Aorta (tissue), 5 donors: ENCODE results near the gene CDH16. TPM values are rescaled to one million over a fixed set of nuclear protein-coding genes. Genes with fewer than 3 reads are reported as not detected.
"Not testable (repeated sequence)": the region's sequence is repeated elsewhere in the genome, so short reads cannot be mapped to it uniquely, and the experiment has no call there.

Source experiments
- ATAC-seq: fragments of 200-7000 bp; cut with Tn5 transposase; one replicate; pipeline ENCODE4 v1.9.1; 2022; ENCODE audit warnings: moderate library complexity; ENCODE audit not compliant: low FRiP score
- DNase-seq, 2 donors: peaks; one replicate each; pipeline ENCODE4 v3.0.0-alpha.2; 2020
- H3K27ac ChIP-seq, 2 donors: one replicate each; pipeline ENCODE4 v1.5.1; 2013; ENCODE audit warnings: low read length in 2 of 2, mild to moderate bottlenecking in 2 of 2, moderate library complexity in 2 of 2, control low read depth in 1 of 2, inconsistent platforms in 1 of 2, low read depth in 1 of 2
- H3K27me3 ChIP-seq, 2 donors: one replicate each; pipeline ENCODE4 v1.6.1; 2013; ENCODE audit warnings: control low read depth in 1 of 2, low read length in 1 of 2, mild to moderate bottlenecking in 1 of 2, moderate library complexity in 1 of 2; ENCODE audit not compliant: insufficient read depth in 2 of 2, control insufficient read depth in 1 of 2
- H3K36me3 ChIP-seq, 2 donors: one replicate each; pipeline ENCODE4 v1.6.1; 2013; ENCODE audit warnings: control low read depth in 1 of 2, low read length in 1 of 2, mild to moderate bottlenecking in 1 of 2; ENCODE audit not compliant: insufficient read depth in 2 of 2, control insufficient read depth in 1 of 2
- H3K4me1 ChIP-seq, 2 donors: one replicate each; pipeline ENCODE4 v1.6.1; 2013; ENCODE audit warnings: low read length in 2 of 2, control low read depth in 1 of 2, mild to moderate bottlenecking in 1 of 2, moderate library complexity in 1 of 2; ENCODE audit not compliant: insufficient read depth in 2 of 2, control insufficient read depth in 1 of 2
- H3K4me3 ChIP-seq, 2 donors: one replicate each; pipeline ENCODE4 v1.5.1; 2013; ENCODE audit warnings: low read length in 2 of 2, control low read depth in 1 of 2, mild to moderate bottlenecking in 1 of 2
- H3K9me3 ChIP-seq: one replicate; pipeline ENCODE4 v1.6.1; 2013; ENCODE audit warnings: mild to moderate bottlenecking, low read length; ENCODE audit not compliant: control insufficient read depth
- WGBS, 2 donors: extraction: QIAGEN DNeasy Blood & Tissue Kit; methylation state at CpG; one replicate each; pipeline ENCODE4 v1.1.7; 2013; 5-methylcytosine and 5-hydroxymethylcytosine counted together
- intact Hi-C, 2 donors: fragments of 100-400 bp; cut with DNase I; formaldehyde crosslinking; loops; one replicate each; pipeline versions ENCODE4 v1.14.2 to v1.15.0; 2022
- polyA plus RNA-seq, 2 donors: library from polyadenylated mRNA; stranded (reverse); fragments of 200-250 nt; gene quantifications; one replicate each; pipeline ENCODE4 v1.2.3, GENCODE V29; 2013
- total RNA-seq, 2 donors: library from RNA; stranded (reverse); fragmentation: NEBNext Ultra II Directional; extraction: Animal tissue kit (Norgen Biotek cat#: 25700); gene quantifications; one replicate each; pipeline ENCODE4 v1.2.1, GENCODE V29; 2021
- donor health status: healthy with polysubstance abuse.
- donor health status: Bipolar disorder and iron deficiency.
- donor health status: DM: no; HTN: no; CAD: no.
- donor health status: DM: no; HTN: no; CAD: no.
- donor health status: DM: yes; HTN: yes; CAD: no.

CDH16 gene
- total and polyA plus RNA-seq, 4 donors: 0.18 TPM; not detected in 3

DNA sequence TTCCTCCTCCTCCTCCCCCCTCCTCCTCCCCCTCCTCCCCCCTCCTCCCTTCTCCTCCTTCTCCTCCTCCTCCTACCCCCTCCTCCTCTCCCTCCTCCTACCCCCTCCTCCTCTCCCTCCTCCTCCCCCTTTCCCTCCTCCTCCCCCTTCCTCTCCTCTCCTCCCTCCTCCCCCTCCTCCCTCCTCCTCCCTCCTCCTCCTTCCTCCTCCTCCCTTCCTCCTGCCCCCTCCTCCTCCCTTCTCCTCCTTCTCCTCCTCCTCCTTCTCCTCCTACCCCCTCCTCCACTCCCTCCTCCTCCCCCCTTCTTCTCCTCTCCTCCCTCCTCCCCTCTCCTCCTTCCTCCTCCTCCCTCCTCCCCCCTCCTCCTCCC lies 45.0 kb downstream of the CDH16 start:
- intact Hi-C loops: no loop called here
- no peak for DNase-seq
- Histone ChIP-seq H3K36me3 (no peaks in the 10 kb centered on the region), H3K27ac (no peak overlapping the region), H3K4me3 (no peak overlapping the region), H3K4me1 (no peaks in the 10 kb centered on the region), H3K9me3 (no peaks in the 10 kb centered on the region), H3K27me3 (no peaks in the 10 kb centered on the region)
- no peak for ATAC-seq

- H3K27me3 ChIP-seq: no peaks in the 10 kb centered on the region
- no peaks in the 10 kb centered on the region for H3K9me3 ChIP-seq
- H3K27ac ChIP-seq: peak overlapping the region in 1 of 2 donors; percentile 46
- ATAC-seq (peak; percentile 95), DNase-seq (peak; percentile 97 to 98)
- intact Hi-C loops: no loop called here
- WGBS, 2 donors: 4 to 5% methylated on average over 39 of the region's 39 CpGs
- H3K4me3 ChIP-seq: no peak overlapping the region
- H3K36me3 ChIP-seq: no peaks in the 10 kb centered on the region
- no peaks in the 10 kb centered on the region for H3K4me1 ChIP-seq
Observed at GRCh38 chr16:66872943-66873684, 45.6 kb downstream of the CDH16 start.

GRCh38 chr16:66872559-66872942 lies 46.1 kb downstream of the CDH16 start:
- no peak for ATAC-seq
- Histone ChIP-seq H3K27ac (no peak overlapping the region), H3K9me3 (no peaks in the 10 kb centered on the region), H3K4me3 (no peak overlapping the region), H3K4me1 (no peaks in the 10 kb centered on the region), H3K27me3 (no peaks in the 10 kb centered on the region), H3K36me3 (no peaks in the 10 kb centered on the region)
- no peak for DNase-seq
- intact Hi-C loops: no loop called here
- WGBS, 2 donors: 61 to 65% methylated on average over 4 of the region's 4 CpGs

GRCh38 chr16:66871840-66872239 lies 46.8 kb downstream of the CDH16 start:
- no peak overlapping the region for H3K27ac ChIP-seq
- intact Hi-C loops: no loop called here
- ATAC-seq (no peak), DNase-seq (no peak)
- no peaks in the 10 kb centered on the region for H3K9me3 ChIP-seq
- 82 to 92% methylated on average over 3 of the region's 3 CpGs for WGBS, 2 donors
- H3K36me3 ChIP-seq: no peaks in the 10 kb centered on the region
- H3K4me1 ChIP-seq: no peaks in the 10 kb centered on the region
- no peak overlapping the region for H3K4me3 ChIP-seq
- H3K27me3 ChIP-seq: no peaks in the 10 kb centered on the region

DNA sequence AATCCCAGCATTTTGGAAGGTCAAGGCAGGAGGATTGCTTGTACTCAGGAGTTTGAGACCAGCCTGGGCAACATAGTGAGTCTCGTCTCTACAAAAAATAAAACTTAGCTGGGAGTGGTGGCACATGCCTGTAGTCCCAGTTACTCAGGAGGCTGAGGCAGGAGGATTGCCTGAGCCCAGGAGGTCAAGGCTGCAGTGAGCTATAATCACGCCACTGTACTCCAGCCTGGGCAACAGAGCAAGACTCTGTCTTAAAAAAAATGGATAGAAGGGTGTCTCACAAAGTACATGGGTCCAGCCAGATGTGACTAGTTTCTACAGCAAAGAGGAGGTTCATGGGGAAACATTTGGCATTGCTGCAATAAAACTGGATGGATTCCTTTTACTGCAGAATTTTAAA lies 47.3 kb downstream of the CDH16 start:
- intact Hi-C loops, H3K27me3 ChIP-seq, H3K4me3 ChIP-seq, H3K9me3 ChIP-seq, H3K4me1 ChIP-seq, H3K27ac ChIP-seq, H3K36me3 ChIP-seq, ATAC-seq: not testable (repeated sequence)
- 87 to 100% methylated on average over 2 of the region's 2 CpGs for WGBS, 2 donors
- DNase-seq: peak in 1 of 2 donors; percentile 8

DNA sequence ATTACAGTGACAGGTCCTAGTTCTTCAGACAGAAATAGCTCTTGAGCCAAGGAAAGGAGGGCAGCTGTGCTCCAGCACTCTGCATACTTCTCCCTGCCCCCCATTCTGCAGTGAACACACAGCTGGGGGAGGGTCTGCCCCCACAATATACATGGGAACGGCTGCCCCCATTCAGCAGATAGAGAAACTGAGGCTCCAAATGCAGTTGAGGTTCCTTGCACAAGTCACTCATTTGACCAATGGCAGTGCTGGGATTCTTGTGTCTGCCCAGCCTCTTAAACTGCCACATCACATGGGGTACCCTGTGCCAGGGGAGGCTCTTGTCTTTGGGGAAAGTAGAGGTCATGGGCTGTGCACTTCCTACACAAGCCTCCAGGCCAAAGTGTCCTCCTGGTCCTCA lies 49.3 kb downstream of the CDH16 start:
- Histone ChIP-seq H3K36me3 (no peaks in the 10 kb centered on the region), H3K9me3 (no peaks in the 10 kb centered on the region), H3K27me3 (no peaks in the 10 kb centered on the region), H3K4me1 (no peaks in the 10 kb centered on the region), H3K27ac (no peak overlapping the region), H3K4me3 (no peak overlapping the region)
- WGBS, 2 donors: 91 to 100% methylated on average over 1 of the region's 1 CpG
- intact Hi-C loops: loop anchor here (5.0 to 10.0 kb wide), 5 partner anchors 135 to 467 kb away; no protein-coding TSS in a partner anchor
- no peak for ATAC-seq
- no peak for DNase-seq

- Histone ChIP-seq H3K4me3 (no peak overlapping the region), H3K4me1 (no peaks in the 10 kb centered on the region), H3K27ac (no peak overlapping the region), H3K9me3 (no peaks in the 10 kb centered on the region), H3K36me3 (no peaks in the 10 kb centered on the region), H3K27me3 (no peaks in the 10 kb centered on the region)
- ATAC-seq (no peak), DNase-seq (no peak)
- intact Hi-C loops: loop anchor here (10.0 kb wide), 2 partner anchors 129 to 459 kb away; no protein-coding TSS in a partner anchor
Observed at GRCh38 chr16:66863707-66864106, 55.0 kb downstream of the CDH16 start.

GRCh38 chr16:66862023-66862520 lies 56.6 kb downstream of the CDH16 start:
- ATAC-seq (no peak), DNase-seq (peak in 1 of 2 donors; percentile 68)
- H3K9me3 ChIP-seq: no peaks in the 10 kb centered on the region
- no peaks in the 10 kb centered on the region for H3K27me3 ChIP-seq
- no peak overlapping the region for H3K4me3 ChIP-seq
- H3K4me1 ChIP-seq: no peaks in the 10 kb centered on the region
- no peak overlapping the region for H3K27ac ChIP-seq
- intact Hi-C loops: loop anchor here (10.0 kb wide), 2 partner anchors 127 to 457 kb away; no protein-coding TSS in a partner anchor
- 87 to 93% methylated on average over 8 of the region's 8 CpGs for WGBS, 2 donors
- H3K36me3 ChIP-seq: no peaks in the 10 kb centered on the region

DNA sequence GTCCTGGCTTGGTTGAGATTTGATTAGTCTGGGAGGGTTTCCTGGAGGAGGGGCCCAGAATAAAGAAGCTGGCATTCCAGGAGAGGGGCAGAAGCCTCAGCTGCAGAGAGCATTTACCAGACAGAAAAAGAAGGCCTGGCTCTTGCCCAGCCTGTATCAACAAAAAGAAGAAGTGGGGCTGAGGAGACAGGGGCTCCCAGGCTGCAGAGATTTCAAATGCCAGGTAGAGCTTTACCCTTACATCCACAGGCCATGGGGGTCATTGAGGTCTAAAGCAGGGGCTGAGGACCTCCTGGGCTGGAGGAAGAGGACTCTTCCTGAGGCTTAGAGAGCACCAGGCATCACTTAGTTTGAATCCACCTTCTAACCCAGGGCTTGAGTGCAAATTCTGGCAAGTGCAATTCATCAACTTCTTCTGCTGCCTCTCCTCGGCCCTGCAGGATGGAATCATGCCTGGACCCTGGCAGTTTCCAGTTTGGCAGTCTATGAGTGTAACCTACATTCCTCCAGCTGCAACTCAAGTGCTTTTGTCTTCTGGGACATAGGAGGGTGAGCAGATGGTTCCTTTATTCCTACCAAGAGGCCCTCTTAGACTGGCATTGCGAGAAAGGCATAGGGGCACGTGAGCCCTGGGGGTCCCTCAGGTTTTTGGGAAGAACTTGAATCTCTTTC lies 59.2 kb downstream of the CDH16 start:
- DNase-seq (peak; percentile 11 to 43), ATAC-seq (no peak)
- H3K9me3 ChIP-seq: no peaks in the 10 kb centered on the region
- no peak overlapping the region for H3K4me3 ChIP-seq
- H3K27ac ChIP-seq: no peak overlapping the region
- 67 to 68% methylated on average over 3 of the region's 3 CpGs for WGBS, 2 donors
- intact Hi-C loops: loop anchor here (10.0 kb wide), 2 partner anchors 125 to 455 kb away; no protein-coding TSS in a partner anchor
- H3K36me3 ChIP-seq: no peaks in the 10 kb centered on the region
- no peaks in the 10 kb centered on the region for H3K4me1 ChIP-seq
- H3K27me3 ChIP-seq: no peaks in the 10 kb centered on the region
